K562 (cell line): ENCODE results near the gene GBF1. TPM values are rescaled to one million over a fixed set of nuclear protein-coding genes. Genes with fewer than 3 reads are reported as not detected.

Source experiments
- ATAC-seq: fragments of 200-7000 bp; cut with Tn5 transposase; 3 replicates; pipeline ENCODE4 v1.9.1; 2020; ENCODE audit warnings: moderate library complexity
- BruUV-seq: library from RNA; stranded (reverse); fragments of 400-500 nt; replicated peaks from 2 replicates; lab custom pipeline; 2021; lab: Mats Ljungman, UMichigan
- CTCF ChIA-PET: fragments of 300-600 bp; formaldehyde crosslinking; extraction: SDS; loops from one replicate; lab custom pipeline; 2021; ENCODE audit warnings: low intra/inter-chr PET ratio; lab: Yijun Ruan, JAX
- POLR2A ChIA-PET: fragments of 300-600, 350-650 bp; sonication (Branson Sonifier 250); formaldehyde crosslinking; extraction: SDS; loops from one replicate; lab custom pipeline; 2021; ENCODE audit warnings: antibody characterized with exemption, inconsistent platforms; lab: Yijun Ruan, JAX
- DNase-seq, 4 experiments: peaks; one replicate each; pipeline versions ENCODE4 v3.0.0 to v3.0.0-alpha.2; 2011 to 2018; ENCODE audit warnings: low spot score in 3 of 4, mixed read lengths in 3 of 4; ENCODE audit errors: extremely low read depth in 1 of 4
- FAIRE-seq: peaks from 2 replicates; lab custom pipeline; 2011; peaks lifted over from hg19 to GRCh38; lab: Jason Lieb, UNC
- H2AFZ ChIP-seq: 2 replicates; pipeline ENCODE4 v1.6.0; 2011; ENCODE audit warnings: low read depth, low read length, control low read depth, inconsistent platforms
- H3K27ac ChIP-seq: fragments of 200-600 bp; 3 replicates; pipeline ENCODE4 v1.8.0; 2011; ENCODE audit warnings: low read depth, mild to moderate bottlenecking, control low read depth, inconsistent platforms, low read length, moderate library complexity, mixed read lengths; ENCODE audit errors: extremely low read depth
- H3K27me3 ChIP-seq, 2 experiments: fragments of 300-600 bp in 1 of 2; 2 replicates in 1 of 2; 3 replicates in 1 of 2; pipeline versions ENCODE4 v1.6.0 to v1.8.0; 2011; ENCODE audit warnings: inconsistent platforms in 2 of 2, low read length in 2 of 2, mild to moderate bottlenecking in 1 of 2, mixed read lengths in 1 of 2, moderate library complexity in 1 of 2; ENCODE audit not compliant: control insufficient read depth in 2 of 2, insufficient read depth in 2 of 2
- H3K36me3 ChIP-seq: fragments of 300-600 bp; 3 replicates; pipeline ENCODE4 v1.8.0; 2011; ENCODE audit warnings: mild to moderate bottlenecking, low read length, inconsistent platforms; ENCODE audit not compliant: control insufficient read depth, insufficient read depth
- H3K4me1 ChIP-seq, 2 experiments: fragments of 200-600 bp in 1 of 2; replicated peaks in 1 of 2; 2 replicates in 1 of 2; 3 replicates in 1 of 2; pipeline versions ENCODE4 v1.5.1 to v1.8.0; 2011; ENCODE audit warnings: inconsistent platforms in 2 of 2, low read length in 2 of 2, mild to moderate bottlenecking in 1 of 2, mixed read lengths in 1 of 2, moderate library complexity in 1 of 2; ENCODE audit not compliant: control insufficient read depth in 2 of 2, insufficient read depth in 2 of 2
- H3K4me2 ChIP-seq: 2 replicates; pipeline ENCODE4 v1.6.1; 2011; ENCODE audit warnings: low read length, control low read depth, inconsistent platforms, mixed read lengths; ENCODE audit not compliant: insufficient read depth
- H3K4me3 ChIP-seq: fragments of 200-600 bp; sonication (generic), shearing (Covaris generic); 2 replicates; pipeline ENCODE4 v1.5.1; 2016; ENCODE audit warnings: control low read depth, inconsistent platforms
- H3K79me2 ChIP-seq: fragments of 200-600 bp; 3 replicates; pipeline ENCODE4 v1.8.0; 2011; ENCODE audit warnings: low read length, inconsistent platforms; ENCODE audit not compliant: control insufficient read depth, insufficient read depth
- H3K9ac ChIP-seq, 2 experiments: 2 replicates each; pipeline versions ENCODE4 v1.6.0 to v1.6.1; 2011; ENCODE audit warnings: low read depth in 2 of 2, low read length in 2 of 2, control low read depth in 1 of 2, inconsistent platforms in 1 of 2, mild to moderate bottlenecking in 1 of 2, mixed read lengths in 1 of 2; ENCODE audit not compliant: insufficient read depth in 1 of 2
- H3K9me1 ChIP-seq: one replicate; pipeline ENCODE4 v1.6.0; 2011; ENCODE audit warnings: inconsistent platforms, mild to moderate bottlenecking, low read length, moderate library complexity; ENCODE audit not compliant: control insufficient read depth, insufficient read depth
- H3K9me3 ChIP-seq: replicated peaks from 2 replicates; pipeline ENCODE4 v1.5.1; 2011; ENCODE audit warnings: low read depth, low read length, inconsistent platforms; ENCODE audit not compliant: control insufficient read depth, insufficient read depth
- H4K20me1 ChIP-seq: replicated peaks from 2 replicates; pipeline ENCODE4 v1.6.1; 2011; ENCODE audit warnings: low read length, inconsistent platforms, mixed read lengths; ENCODE audit not compliant: control insufficient read depth, insufficient read depth
- CREBBP ChIP-seq: IDR thresholded peaks from one replicate; pipeline ENCODE4 v1.6.1; 2012; ENCODE audit warnings: low read depth, mild to moderate bottlenecking, control low read depth, inconsistent platforms, low read length
- KDM2B ChIP-seq: fragments of 250-450 bp; sonication (Bioruptor Pico); IDR thresholded peaks from 2 replicates; pipeline ENCODE4 v1.8.0; 2021; ENCODE audit warnings: mild to moderate bottlenecking, moderate library complexity
- MAFG ChIP-seq: fragments of 450-650 bp; conservative IDR thresholded peaks from 2 replicates; pipeline ENCODE4 v1.6.1; 2016; ENCODE audit warnings: missing genetic modification characterization, missing compliant biosample characterization
- NFATC3 ChIP-seq: fragments of 450-650 bp; IDR thresholded peaks from 2 replicates; pipeline ENCODE4 v1.6.1; 2017; ENCODE audit warnings: mild to moderate bottlenecking
- RAD21 ChIP-seq, 2 experiments: fragments of 250-450 bp in 1 of 2; fragments of 450-650 bp in 1 of 2; sonication (Bioruptor Pico) in 1 of 2; formaldehyde crosslinking in 1 of 2; IDR thresholded peaks in 1 of 2; conservative IDR thresholded peaks in 1 of 2; 2 replicates each; pipeline versions ENCODE4 v1.4.0 to v1.8.0; 2020 to 2022; ENCODE audit warnings: mild to moderate bottlenecking in 2 of 2, moderate library complexity in 1 of 2
- SMARCE1 ChIP-seq: fragments of 450-650 bp; IDR thresholded peaks from 2 replicates; pipeline ENCODE4 v1.7.1; 2016; ENCODE audit warnings: mild to moderate bottlenecking
- ZC3H8 ChIP-seq: fragments of 450-650 bp; IDR thresholded peaks from 2 replicates; pipeline ENCODE4 v1.6.1; 2017
- ZNF324 ChIP-seq: fragments of 250-450 bp; sonication (Bioruptor Pico); IDR thresholded peaks from 2 replicates; pipeline ENCODE4 v1.4.0; 2020; ENCODE audit warnings: mild to moderate bottlenecking
- ZNF778 ChIP-seq: fragments of 450-650 bp; formaldehyde crosslinking; IDR thresholded peaks from 2 replicates; pipeline ENCODE4 v1.4.0; 2020; ENCODE audit warnings: mild to moderate bottlenecking, moderate library complexity
- WGBS: fragments of 100-300 bp; shearing (Covaris generic); methylation state at CpG from one replicate; pipeline ENCODE4 v1.1.6; 2016; ENCODE audit warnings: low coverage, mixed read lengths; ENCODE audit not compliant: insufficient coverage; ENCODE audit errors: missing lambda C conversion rate; 5-methylcytosine and 5-hydroxymethylcytosine counted together
- in situ Hi-C: fragments of 300-500 bp; cut with MboI; formaldehyde crosslinking; loops from 4 replicates; pipeline ENCODE4 v1.15.0; 2018; ENCODE audit warnings: inconsistent platforms, mixed read lengths
- intact Hi-C: fragments of 100-400 bp; cut with micrococcal nuclease; formaldehyde crosslinking; loops from 2 replicates; pipeline ENCODE4 v1.14.2; 2022
- polyA plus RNA-seq, 8 experiments: library from polyadenylated mRNA; depleted of rRNA in 4 of 8; stranded (reverse) in 5 of 8; unstranded in 3 of 8; fragments of >200 nt; fragmentation: Nextera tagmentation in 2 of 8; fragmentation: Illumina TruSeq in 1 of 8; extraction: Ambion mirVana in 2 of 8; extraction: Trizol in 1 of 8; gene quantifications; 2 replicates each; pipeline versions ENCODE4 v1.2.1 to v1.2.3, GENCODE V29; 2011 to 2014; ENCODE audit warnings: inconsistent platforms in 1 of 8, missing spikeins in 1 of 8
- total RNA-seq, 7 experiments: library from RNA; depleted of rRNA in 6 of 7; stranded (reverse); fragments of >200 nt in 6 of 7; fragmentation: Illumina TruSeq in 2 of 7; extraction: Trizol in 2 of 7; gene quantifications; 2 replicates each; pipeline versions ENCODE4 v1.2.1 to v1.2.3, GENCODE V29; 2011 to 2021; ENCODE audit warnings: low replicate concordance in 1 of 7
- TF ChIP-seq, protein P1 (sequence below): sonication (generic); formaldehyde crosslinking; IDR thresholded peaks from 2 replicates; pipeline ENCODE4 v1.8.0; 2022; ENCODE audit warnings: mild to moderate bottlenecking, missing genetic modification reagents, borderline replicate concordance
- TF ChIP-seq, protein P2 (sequence below): sonication (generic); formaldehyde crosslinking; IDR thresholded peaks from 2 replicates; pipeline ENCODE4 v1.8.0; 2022; ENCODE audit warnings: mild to moderate bottlenecking, low read depth, missing genetic modification reagents
- TF ChIP-seq, protein P3 (sequence below): fragments of 450-650 bp; IDR thresholded peaks from 2 replicates; pipeline ENCODE4 v1.6.1; 2016; ENCODE audit warnings: mild to moderate bottlenecking
- TF ChIP-seq, protein P4 (sequence below): fragments of 450-650 bp; IDR thresholded peaks from 2 replicates; pipeline ENCODE4 v1.6.1; 2017; ENCODE audit warnings: mild to moderate bottlenecking, moderate library complexity
- TF ChIP-seq, protein P5 (sequence below): sonication (generic); formaldehyde crosslinking; IDR thresholded peaks from 2 replicates; pipeline ENCODE4 v1.8.0; 2022; ENCODE audit warnings: mild to moderate bottlenecking, missing genetic modification reagents

GBF1 gene
- total and polyA plus RNA-seq, 9 of the 15 experiments (the other 6 are each of a cell fraction or from before 2014, with no cell fraction given) = 0.69 to 28.0 (median 10.3) TPM

DNA sequence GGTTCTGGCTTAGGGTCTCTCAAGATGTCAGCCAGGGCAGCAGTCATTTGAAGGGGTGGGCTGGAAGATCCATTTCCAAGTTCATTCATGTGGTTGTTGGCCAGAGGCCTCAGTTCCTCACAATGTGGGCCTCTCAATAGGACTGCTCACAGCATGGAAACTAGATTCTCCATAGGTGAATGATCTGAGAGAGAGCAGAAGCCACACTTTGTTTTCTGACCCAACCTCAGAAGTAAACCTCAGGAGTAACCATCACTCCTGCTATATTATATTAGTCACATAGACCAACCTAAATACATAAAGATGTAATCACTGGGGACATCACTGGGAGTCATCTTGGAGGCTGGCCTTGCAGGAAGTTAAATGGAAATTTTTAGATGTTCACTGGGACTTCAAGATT lies 42.2 kb downstream of the GBF1 start (continued):
- TF ChIP-seq RAD21 (CRISPR knock-in tag; conservative IDR thresholded peaks at IDR 0.05 in 1 of 2, IDR thresholded peaks at IDR 0.05 in 1 of 2) = no peak
- TF ChIP-seq, protein P1, sequence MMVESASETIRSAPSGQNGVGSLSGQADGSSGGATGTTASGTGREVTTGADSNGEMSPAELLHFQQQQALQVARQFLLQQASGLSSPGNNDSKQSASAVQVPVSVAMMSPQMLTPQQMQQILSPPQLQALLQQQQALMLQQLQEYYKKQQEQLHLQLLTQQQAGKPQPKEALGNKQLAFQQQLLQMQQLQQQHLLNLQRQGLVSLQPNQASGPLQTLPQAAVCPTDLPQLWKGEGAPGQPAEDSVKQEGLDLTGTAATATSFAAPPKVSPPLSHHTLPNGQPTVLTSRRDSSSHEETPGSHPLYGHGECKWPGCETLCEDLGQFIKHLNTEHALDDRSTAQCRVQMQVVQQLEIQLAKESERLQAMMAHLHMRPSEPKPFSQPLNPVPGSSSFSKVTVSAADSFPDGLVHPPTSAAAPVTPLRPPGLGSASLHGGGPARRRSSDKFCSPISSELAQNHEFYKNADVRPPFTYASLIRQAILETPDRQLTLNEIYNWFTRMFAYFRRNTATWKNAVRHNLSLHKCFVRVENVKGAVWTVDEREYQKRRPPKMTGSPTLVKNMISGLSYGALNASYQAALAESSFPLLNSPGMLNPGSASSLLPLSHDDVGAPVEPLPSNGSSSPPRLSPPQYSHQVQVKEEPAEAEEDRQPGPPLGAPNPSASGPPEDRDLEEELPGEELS (CRISPR knock-in tag) = no peak
- no peak for TF ChIP-seq ZC3H8
- no peak for TF ChIP-seq KDM2B (CRISPR knock-in tag)
- TF ChIP-seq, protein P2, sequence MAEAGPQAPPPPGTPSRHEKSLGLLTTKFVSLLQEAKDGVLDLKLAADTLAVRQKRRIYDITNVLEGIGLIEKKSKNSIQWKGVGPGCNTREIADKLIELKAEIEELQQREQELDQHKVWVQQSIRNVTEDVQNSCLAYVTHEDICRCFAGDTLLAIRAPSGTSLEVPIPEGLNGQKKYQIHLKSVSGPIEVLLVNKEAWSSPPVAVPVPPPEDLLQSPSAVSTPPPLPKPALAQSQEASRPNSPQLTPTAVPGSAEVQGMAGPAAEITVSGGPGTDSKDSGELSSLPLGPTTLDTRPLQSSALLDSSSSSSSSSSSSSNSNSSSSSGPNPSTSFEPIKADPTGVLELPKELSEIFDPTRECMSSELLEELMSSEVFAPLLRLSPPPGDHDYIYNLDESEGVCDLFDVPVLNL (CRISPR knock-in tag) = no peak
- no peak for TF ChIP-seq NFATC3
- TF ChIP-seq SMARCE1 = no peak

DNA sequence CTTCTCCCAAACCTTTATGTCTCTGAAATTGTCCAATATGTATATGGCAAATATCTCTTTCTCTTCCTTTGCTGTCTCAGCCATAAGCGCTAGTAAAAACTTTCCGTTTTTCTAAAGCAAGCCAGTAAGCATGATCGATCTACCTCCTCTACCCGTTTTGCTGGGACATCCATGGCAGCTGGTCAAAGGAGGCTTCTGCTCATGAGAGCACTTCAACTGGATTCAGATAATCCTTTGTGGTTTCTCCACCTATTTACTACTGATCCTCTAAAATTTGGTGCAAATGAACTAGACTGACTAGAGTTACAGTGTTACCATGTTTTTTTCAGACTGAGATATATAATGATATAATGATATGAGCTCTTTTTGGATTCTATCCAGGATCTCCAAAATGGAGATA lies 42.7 kb downstream of the GBF1 start:
- no peak overlapping the region for H3K27ac ChIP-seq
- BruUV-seq = no TSS peak
- CTCF ChIA-PET = no interaction called here
- peaks cover 0 to 17% of the 10 kb centered on the region in 2 experiments; a peak in 3 of 5 replicates for H3K4me1 ChIP-seq
- no peak for ATAC-seq
- H4K20me1 ChIP-seq = no peaks in the 10 kb centered on the region; the same call in 1 of the 2 replicates
- DNase-seq = no peak
- H3K9ac ChIP-seq = no peak overlapping the region
- peaks cover 20% of the 10 kb centered on the region for H3K36me3 ChIP-seq
- peaks cover 58% of the 10 kb centered on the region for H3K79me2 ChIP-seq
- no peak overlapping the region for H2AFZ ChIP-seq
- POLR2A ChIA-PET = no interaction called here
- H3K4me3 ChIP-seq = no peak overlapping the region
- H3K27me3 ChIP-seq = no peaks in the 10 kb centered on the region
- no peak for FAIRE-seq
- whole genome bisulfite sequencing = 97% methylated on average over 4 of the region's 4 CpGs
- no peaks in the 10 kb centered on the region for H3K9me1 ChIP-seq
- no peak overlapping the region for H3K4me2 ChIP-seq
- in situ Hi-C loops (no loop called here), intact Hi-C loops (no loop called here)
- no peaks in the 10 kb centered on the region for H3K9me3 ChIP-seq
- TF ChIP-seq CREBBP (no peak), ZNF778 (CRISPR knock-in tag) (no peak), ZNF324 (CRISPR knock-in tag) (no peak), MAFG (tag) (no peak)
- TF ChIP-seq, protein P3, sequence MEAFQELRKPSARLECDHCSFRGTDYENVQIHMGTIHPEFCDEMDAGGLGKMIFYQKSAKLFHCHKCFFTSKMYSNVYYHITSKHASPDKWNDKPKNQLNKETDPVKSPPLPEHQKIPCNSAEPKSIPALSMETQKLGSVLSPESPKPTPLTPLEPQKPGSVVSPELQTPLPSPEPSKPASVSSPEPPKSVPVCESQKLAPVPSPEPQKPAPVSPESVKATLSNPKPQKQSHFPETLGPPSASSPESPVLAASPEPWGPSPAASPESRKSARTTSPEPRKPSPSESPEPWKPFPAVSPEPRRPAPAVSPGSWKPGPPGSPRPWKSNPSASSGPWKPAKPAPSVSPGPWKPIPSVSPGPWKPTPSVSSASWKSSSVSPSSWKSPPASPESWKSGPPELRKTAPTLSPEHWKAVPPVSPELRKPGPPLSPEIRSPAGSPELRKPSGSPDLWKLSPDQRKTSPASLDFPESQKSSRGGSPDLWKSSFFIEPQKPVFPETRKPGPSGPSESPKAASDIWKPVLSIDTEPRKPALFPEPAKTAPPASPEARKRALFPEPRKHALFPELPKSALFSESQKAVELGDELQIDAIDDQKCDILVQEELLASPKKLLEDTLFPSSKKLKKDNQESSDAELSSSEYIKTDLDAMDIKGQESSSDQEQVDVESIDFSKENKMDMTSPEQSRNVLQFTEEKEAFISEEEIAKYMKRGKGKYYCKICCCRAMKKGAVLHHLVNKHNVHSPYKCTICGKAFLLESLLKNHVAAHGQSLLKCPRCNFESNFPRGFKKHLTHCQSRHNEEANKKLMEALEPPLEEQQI = no peak
- TF ChIP-seq, protein P4, sequence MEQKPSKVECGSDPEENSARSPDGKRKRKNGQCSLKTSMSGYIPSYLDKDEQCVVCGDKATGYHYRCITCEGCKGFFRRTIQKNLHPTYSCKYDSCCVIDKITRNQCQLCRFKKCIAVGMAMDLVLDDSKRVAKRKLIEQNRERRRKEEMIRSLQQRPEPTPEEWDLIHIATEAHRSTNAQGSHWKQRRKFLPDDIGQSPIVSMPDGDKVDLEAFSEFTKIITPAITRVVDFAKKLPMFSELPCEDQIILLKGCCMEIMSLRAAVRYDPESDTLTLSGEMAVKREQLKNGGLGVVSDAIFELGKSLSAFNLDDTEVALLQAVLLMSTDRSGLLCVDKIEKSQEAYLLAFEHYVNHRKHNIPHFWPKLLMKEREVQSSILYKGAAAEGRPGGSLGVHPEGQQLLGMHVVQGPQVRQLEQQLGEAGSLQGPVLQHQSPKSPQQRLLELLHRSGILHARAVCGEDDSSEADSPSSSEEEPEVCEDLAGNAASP = no peak
- TF ChIP-seq, protein P5, sequence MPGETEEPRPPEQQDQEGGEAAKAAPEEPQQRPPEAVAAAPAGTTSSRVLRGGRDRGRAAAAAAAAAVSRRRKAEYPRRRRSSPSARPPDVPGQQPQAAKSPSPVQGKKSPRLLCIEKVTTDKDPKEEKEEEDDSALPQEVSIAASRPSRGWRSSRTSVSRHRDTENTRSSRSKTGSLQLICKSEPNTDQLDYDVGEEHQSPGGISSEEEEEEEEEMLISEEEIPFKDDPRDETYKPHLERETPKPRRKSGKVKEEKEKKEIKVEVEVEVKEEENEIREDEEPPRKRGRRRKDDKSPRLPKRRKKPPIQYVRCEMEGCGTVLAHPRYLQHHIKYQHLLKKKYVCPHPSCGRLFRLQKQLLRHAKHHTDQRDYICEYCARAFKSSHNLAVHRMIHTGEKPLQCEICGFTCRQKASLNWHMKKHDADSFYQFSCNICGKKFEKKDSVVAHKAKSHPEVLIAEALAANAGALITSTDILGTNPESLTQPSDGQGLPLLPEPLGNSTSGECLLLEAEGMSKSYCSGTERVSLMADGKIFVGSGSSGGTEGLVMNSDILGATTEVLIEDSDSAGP = no peak
